Measurements from ENCODE around the gene HSP90AA1. TPM values are rescaled to one million over a fixed set of nuclear protein-coding genes. Genes with fewer than 3 reads are reported as not detected.
"Not testable (repeated sequence)": the region's sequence is repeated elsewhere in the genome, so short reads cannot be mapped to it uniquely, and the experiment has no call there.

HSP90AA1 gene
- polyA plus RNA-seq, 4 donors, result 169 to 513 (median 306) TPM

DNA sequence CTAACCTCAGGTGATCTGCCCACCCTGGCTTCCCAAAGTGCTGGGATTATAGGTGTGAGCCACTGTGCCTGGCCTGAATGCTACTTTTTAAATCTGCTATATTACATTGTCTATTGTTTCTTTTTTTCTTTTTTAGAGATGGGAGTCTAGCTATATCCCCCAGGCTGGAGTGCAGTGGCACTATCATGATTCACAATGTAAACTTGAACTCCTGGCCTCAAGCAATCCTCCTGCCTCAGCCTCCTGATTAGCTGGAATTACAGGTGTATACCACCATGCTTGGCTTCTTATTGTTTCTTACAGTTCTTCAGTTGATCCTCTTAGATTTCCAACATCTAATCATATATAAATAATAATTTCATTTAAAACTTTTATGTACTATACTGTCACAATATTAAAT, 37.6 kb upstream of the HSP90AA1 start:
- Histone ChIP-seq H3K4me3 (ENCODE audit: low read depth in 1 of 3, low read length in 3 of 3) (no peak overlapping the region), H3K4me1 (ENCODE audit: control insufficient read depth in 3 of 3, insufficient read depth in 2 of 3, low read depth in 1 of 3, low read length in 2 of 3) (peaks cover 0 to 23% (median 5%) of the 10 kb centered on the region in 3 donors), H3K27me3 (ENCODE audit: control insufficient read depth in 3 of 3, insufficient read depth in 3 of 3, low read length in 3 of 3) (no peaks in the 10 kb centered on the region), H3K27ac (ENCODE audit: low read depth in 1 of 3, low read length in 2 of 3) (no peak overlapping the region), H3K36me3 (ENCODE audit: control insufficient read depth in 3 of 3, insufficient read depth in 2 of 3, low read depth in 1 of 3, low read length in 3 of 3) (no peaks in the 10 kb centered on the region), H3K9me3 (ENCODE audit: control insufficient read depth in 2 of 2, insufficient read depth in 1 of 2, low read depth in 1 of 2, low read length in 1 of 2) (no peaks in the 10 kb centered on the region)
- FAIRE-seq, result no peak
- no peak for DNase-seq

DNA sequence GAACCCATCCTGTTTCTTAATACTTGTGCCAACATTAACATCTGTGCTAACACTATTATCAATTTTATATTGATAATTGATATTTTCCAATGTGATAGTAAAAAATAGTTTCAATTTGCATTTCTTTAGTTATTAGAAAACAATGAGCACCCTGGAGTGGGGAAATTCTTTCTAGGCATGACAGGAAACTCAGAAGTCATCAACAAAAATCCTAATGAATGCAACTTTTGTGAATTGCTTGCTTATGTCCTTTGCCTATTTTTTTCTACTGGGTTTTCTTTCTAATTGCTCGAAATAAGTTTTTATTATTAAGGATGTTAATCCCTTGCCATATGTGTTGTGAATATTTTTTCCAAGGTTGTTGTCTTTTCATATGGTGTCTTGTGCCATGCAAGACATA, 34.7 kb upstream of the HSP90AA1 start:
- Histone ChIP-seq H3K4me1 (ENCODE audit: control insufficient read depth in 3 of 3, insufficient read depth in 2 of 3, low read depth in 1 of 3, low read length in 2 of 3) (peaks cover 0 to 13% (median 3%) of the 10 kb centered on the region in 3 donors), H3K27me3 (ENCODE audit: control insufficient read depth in 3 of 3, insufficient read depth in 3 of 3, low read length in 3 of 3) (no peaks in the 10 kb centered on the region), H3K9me3 (ENCODE audit: control insufficient read depth in 2 of 2, insufficient read depth in 1 of 2, low read depth in 1 of 2, low read length in 1 of 2) (peaks cover 0 to 15% of the 10 kb centered on the region in 2 donors), H3K36me3 (ENCODE audit: control insufficient read depth in 3 of 3, insufficient read depth in 2 of 3, low read depth in 1 of 3, low read length in 3 of 3) (peaks cover 0 to 8% (median 0%) of the 10 kb centered on the region in 3 donors), H3K4me3 (ENCODE audit: low read depth in 1 of 3, low read length in 3 of 3) (no peak overlapping the region), H3K27ac (ENCODE audit: low read depth in 1 of 3, low read length in 2 of 3) (no peak overlapping the region)
- FAIRE-seq (no peak), DNase-seq (no peak)
- WGBS, 3 donors, result 83 to 98% (median 89%) methylated on average over 1 of the region's 1 CpG

DNA sequence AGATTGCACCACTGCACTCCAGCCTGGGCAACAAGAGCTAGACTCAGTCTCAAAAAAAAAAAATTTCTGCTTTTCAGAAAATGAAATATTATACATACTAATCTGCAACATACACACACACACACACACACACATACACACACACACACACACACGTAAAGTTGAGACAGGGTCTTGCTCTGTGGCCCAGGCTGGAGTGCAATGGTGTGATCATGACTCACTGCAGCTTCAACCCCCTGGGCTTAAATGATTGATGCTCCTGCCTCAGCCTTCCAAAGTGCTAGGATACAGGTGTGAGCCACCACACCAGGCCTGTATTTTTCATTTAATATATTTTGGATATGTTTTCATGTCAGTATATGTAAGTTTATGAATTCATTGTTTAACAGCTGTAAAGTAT, 34.0 kb upstream of the HSP90AA1 start:
- Histone ChIP-seq H3K4me1 (ENCODE audit: control insufficient read depth in 3 of 3, insufficient read depth in 2 of 3, low read depth in 1 of 3, low read length in 2 of 3) (peaks cover 0 to 6% (median under 1%) of the 10 kb centered on the region in 3 donors), H3K36me3 (ENCODE audit: control insufficient read depth in 3 of 3, insufficient read depth in 2 of 3, low read depth in 1 of 3, low read length in 3 of 3) (peaks cover 0 to 8% (median 0%) of the 10 kb centered on the region in 3 donors), H3K27me3 (ENCODE audit: control insufficient read depth in 3 of 3, insufficient read depth in 3 of 3, low read length in 3 of 3) (no peaks in the 10 kb centered on the region), H3K27ac (ENCODE audit: low read depth in 1 of 3, low read length in 2 of 3) (no peak overlapping the region), H3K9me3 (ENCODE audit: control insufficient read depth in 2 of 2, insufficient read depth in 1 of 2, low read depth in 1 of 2, low read length in 1 of 2) (peaks cover 0 to 17% of the 10 kb centered on the region in 2 donors), H3K4me3 (ENCODE audit: low read depth in 1 of 3, low read length in 3 of 3) (no peak overlapping the region)
- 73 to 92% (median 88%) methylated on average over 1 of the region's 1 CpG for WGBS, 3 donors
- DNase-seq (no peak), FAIRE-seq (no peak)

DNA sequence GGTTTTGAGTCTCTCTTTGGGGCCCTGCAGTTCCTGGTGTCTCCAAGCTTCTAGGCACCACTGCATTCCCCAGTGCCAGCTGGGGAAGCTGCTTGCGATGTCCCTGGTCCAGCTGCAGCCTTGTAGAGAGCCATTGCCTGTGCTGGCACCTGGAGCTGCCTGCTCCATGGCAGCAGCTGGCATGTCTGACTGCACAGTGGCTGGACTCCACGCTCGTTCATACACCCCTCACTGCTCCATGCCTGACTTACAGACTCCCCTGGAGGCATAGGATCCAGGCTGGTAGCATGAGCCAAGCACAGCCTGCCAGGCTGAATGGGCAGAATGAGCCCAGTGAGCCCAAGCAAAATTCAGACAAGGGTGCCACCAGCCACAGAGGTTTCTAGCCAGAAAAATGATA, 31.0 kb upstream of the HSP90AA1 start:
- Histone ChIP-seq H3K4me3 (ENCODE audit: low read depth in 1 of 3, low read length in 3 of 3) (no peak overlapping the region), H3K9me3 (ENCODE audit: control insufficient read depth in 2 of 2, insufficient read depth in 1 of 2, low read depth in 1 of 2, low read length in 1 of 2) (peaks cover 0 to 17% of the 10 kb centered on the region in 2 donors), H3K36me3 (ENCODE audit: control insufficient read depth in 3 of 3, insufficient read depth in 2 of 3, low read depth in 1 of 3, low read length in 3 of 3) (peaks cover 0 to 8% (median 0%) of the 10 kb centered on the region in 3 donors), H3K27me3 (ENCODE audit: control insufficient read depth in 3 of 3, insufficient read depth in 3 of 3, low read length in 3 of 3) (no peaks in the 10 kb centered on the region), H3K4me1 (ENCODE audit: control insufficient read depth in 3 of 3, insufficient read depth in 2 of 3, low read depth in 1 of 3, low read length in 2 of 3) (no peaks in the 10 kb centered on the region), H3K27ac (ENCODE audit: low read depth in 1 of 3, low read length in 2 of 3) (no peak overlapping the region)
- no peak for DNase-seq
- no peak for FAIRE-seq
- WGBS, 3 donors, result 87 to 97% (median 95%) methylated on average over 3 of the region's 3 CpGs

DNA sequence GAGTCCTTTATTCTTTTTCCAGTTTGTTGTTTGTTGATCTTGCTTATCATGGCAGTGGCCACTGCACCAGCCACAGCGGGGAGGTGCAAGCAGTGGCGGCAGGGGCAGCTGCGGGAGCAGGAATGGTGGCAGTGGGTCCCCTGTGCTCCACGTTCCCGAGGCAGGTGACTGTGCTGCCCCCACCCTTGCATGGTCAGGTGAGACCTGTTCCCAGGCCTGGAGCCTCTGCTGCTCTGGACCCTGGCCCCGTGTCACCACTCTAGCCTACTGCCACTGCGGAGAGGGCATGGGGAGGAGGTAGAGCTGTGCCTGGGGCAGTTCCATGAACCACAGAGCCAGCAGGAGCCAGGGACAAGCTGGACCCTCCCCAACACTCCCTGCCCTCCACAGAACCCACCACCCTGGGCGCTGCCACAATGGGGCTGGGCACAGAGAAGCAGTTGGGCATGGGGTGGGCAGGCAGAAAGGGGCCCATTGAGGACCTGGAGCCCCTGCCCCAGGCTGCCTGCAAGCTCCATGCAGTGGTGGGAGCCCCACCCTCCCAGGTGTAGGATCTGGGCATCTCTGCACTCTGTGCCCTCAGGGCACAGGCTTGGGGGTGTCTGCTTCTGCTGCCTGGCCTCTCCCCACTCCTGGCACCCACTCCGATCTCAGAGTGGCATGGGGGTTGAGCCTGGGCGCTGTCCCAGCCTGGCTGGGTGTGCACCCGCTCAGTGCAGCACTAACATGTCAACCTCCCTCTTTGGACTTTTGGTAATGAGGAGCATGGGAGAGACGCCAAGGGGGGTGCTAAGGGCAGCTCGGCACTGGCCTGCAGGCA, 29.7 kb upstream of the HSP90AA1 start:
- FAIRE-seq (no peak), DNase-seq (no peak)
- H3K4me3 ChIP-seq (ENCODE audit: low read depth in 1 of 3, low read length in 3 of 3), result no peak overlapping the region
- H3K9me3 ChIP-seq (ENCODE audit: control insufficient read depth in 2 of 2, insufficient read depth in 1 of 2, low read depth in 1 of 2, low read length in 1 of 2), result peaks cover 0 to 17% of the 10 kb centered on the region in 2 donors
- H3K4me1 ChIP-seq (ENCODE audit: control insufficient read depth in 3 of 3, insufficient read depth in 2 of 3, low read depth in 1 of 3, low read length in 2 of 3), result no peaks in the 10 kb centered on the region
- no peaks in the 10 kb centered on the region for H3K27me3 ChIP-seq (ENCODE audit: control insufficient read depth in 3 of 3, insufficient read depth in 3 of 3, low read length in 3 of 3)
- WGBS, 3 donors, result 92 to 98% (median 95%) methylated on average over 13 of the region's 13 CpGs
- peaks cover 0 to 8% (median 0%) of the 10 kb centered on the region in 3 donors for H3K36me3 ChIP-seq (ENCODE audit: control insufficient read depth in 3 of 3, insufficient read depth in 2 of 3, low read depth in 1 of 3, low read length in 3 of 3)
- no peak overlapping the region for H3K27ac ChIP-seq (ENCODE audit: low read depth in 1 of 3, low read length in 2 of 3)

DNA sequence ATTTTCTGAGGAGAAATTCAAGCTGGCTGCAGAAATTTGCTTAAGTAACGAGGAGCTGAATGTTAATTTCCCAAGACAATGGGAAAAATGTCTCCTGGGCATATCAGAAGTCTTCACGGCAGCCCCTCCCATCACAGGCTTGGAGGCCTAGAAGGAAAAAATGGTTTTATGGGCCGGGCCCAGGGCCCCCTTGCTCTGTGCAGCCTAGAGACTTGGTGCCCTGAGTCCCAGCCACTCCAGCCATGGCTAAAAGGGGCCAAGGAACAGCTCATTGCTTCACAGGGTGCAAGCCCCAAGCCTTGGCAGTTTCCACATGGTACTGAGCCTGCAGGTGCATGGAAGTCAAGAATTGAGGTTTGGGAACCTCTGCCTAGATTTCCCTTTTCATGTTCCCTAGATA, 24.3 kb upstream of the HSP90AA1 start:
- Histone ChIP-seq H3K36me3 (ENCODE audit: control insufficient read depth in 3 of 3, insufficient read depth in 2 of 3, low read depth in 1 of 3, low read length in 3 of 3) (no peaks in the 10 kb centered on the region), H3K27me3 (ENCODE audit: control insufficient read depth in 3 of 3, insufficient read depth in 3 of 3, low read length in 3 of 3) (no peaks in the 10 kb centered on the region), H3K27ac (ENCODE audit: low read depth in 1 of 3, low read length in 2 of 3) (no peak overlapping the region), H3K4me1 (ENCODE audit: control insufficient read depth in 3 of 3, insufficient read depth in 2 of 3, low read depth in 1 of 3, low read length in 2 of 3) (no peaks in the 10 kb centered on the region), H3K4me3 (ENCODE audit: low read depth in 1 of 3, low read length in 3 of 3) (no peak overlapping the region), H3K9me3 (ENCODE audit: control insufficient read depth in 2 of 2, insufficient read depth in 1 of 2, low read depth in 1 of 2, low read length in 1 of 2) (peaks cover 0 to 10% of the 10 kb centered on the region in 2 donors)
- DNase-seq, result no peak
- 86 to 97% (median 90%) methylated on average over 3 of the region's 3 CpGs for WGBS, 3 donors
- no peak for FAIRE-seq

DNA sequence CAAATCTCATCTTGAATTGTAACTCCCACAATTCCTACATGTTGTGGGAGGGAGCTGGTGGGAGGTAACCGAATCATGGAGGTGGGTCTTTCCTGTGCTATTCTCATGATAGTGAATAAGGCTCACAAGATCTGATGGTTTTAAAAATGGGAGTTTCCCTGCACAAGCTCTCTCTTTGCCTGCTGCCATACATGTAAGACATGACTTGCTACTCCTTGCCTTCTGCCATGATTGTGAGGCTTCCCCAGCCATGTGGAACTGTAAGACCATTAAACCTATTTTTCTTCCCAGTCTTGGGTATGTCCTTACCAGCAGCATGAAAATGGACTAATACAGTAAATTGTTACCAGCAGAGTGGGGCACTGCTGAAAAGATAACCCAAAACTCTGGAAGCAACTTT, 22.5 kb upstream of the HSP90AA1 start:
- not testable (repeated sequence) for H3K4me3 ChIP-seq (ENCODE audit: low read depth in 1 of 3, low read length in 3 of 3); H3K27ac ChIP-seq (ENCODE audit: low read depth in 1 of 3, low read length in 2 of 3); FAIRE-seq; H3K36me3 ChIP-seq (ENCODE audit: control insufficient read depth in 3 of 3, insufficient read depth in 2 of 3, low read depth in 1 of 3, low read length in 3 of 3); H3K27me3 ChIP-seq (ENCODE audit: control insufficient read depth in 3 of 3, insufficient read depth in 3 of 3, low read length in 3 of 3); DNase-seq; H3K4me1 ChIP-seq (ENCODE audit: control insufficient read depth in 3 of 3, insufficient read depth in 2 of 3, low read depth in 1 of 3, low read length in 2 of 3); H3K9me3 ChIP-seq (ENCODE audit: control insufficient read depth in 2 of 2, insufficient read depth in 1 of 2, low read depth in 1 of 2, low read length in 1 of 2)
- WGBS, 3 donors, result 93 to 95% (median 94%) methylated on average over 1 of the region's 1 CpG

DNA sequence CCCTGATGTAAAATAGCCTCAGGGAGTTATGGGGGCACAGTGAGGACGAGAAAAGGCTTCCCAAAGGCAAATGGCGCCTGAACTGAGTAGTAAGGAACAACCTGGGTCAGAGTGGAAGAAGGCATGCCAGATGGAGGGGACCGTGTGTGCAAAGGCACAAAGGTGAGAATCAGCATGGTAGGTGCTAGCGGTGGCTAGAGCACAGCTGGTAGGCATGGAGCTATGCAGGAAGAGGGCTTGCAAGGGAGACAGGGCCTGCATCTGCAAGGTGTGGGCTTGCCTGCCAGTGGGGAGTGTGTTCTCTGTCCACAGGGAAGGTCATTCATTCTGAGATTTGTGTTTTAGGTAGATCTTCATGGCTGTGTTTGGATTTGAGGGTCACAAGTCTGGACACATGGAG, 18.5 kb upstream of the HSP90AA1 start:
- FAIRE-seq, result no peak
- H3K9me3 ChIP-seq (ENCODE audit: control insufficient read depth in 2 of 2, insufficient read depth in 1 of 2, low read depth in 1 of 2, low read length in 1 of 2), result peaks cover 0 to 3% of the 10 kb centered on the region in 2 donors

More for the DNA sequence above, 18.5 kb upstream of the HSP90AA1 start:
- H3K27ac ChIP-seq (ENCODE audit: low read depth in 1 of 3, low read length in 2 of 3), result no peak overlapping the region
- H3K4me3 ChIP-seq (ENCODE audit: low read depth in 1 of 3, low read length in 3 of 3), result no peak overlapping the region
- WGBS, 3 donors, result 81 to 87% (median 84%) methylated on average over 4 of the region's 4 CpGs
- no peaks in the 10 kb centered on the region for H3K4me1 ChIP-seq (ENCODE audit: control insufficient read depth in 3 of 3, insufficient read depth in 2 of 3, low read depth in 1 of 3, low read length in 2 of 3)
- H3K27me3 ChIP-seq (ENCODE audit: control insufficient read depth in 3 of 3, insufficient read depth in 3 of 3, low read length in 3 of 3), result no peaks in the 10 kb centered on the region
- DNase-seq, result no peak
- H3K36me3 ChIP-seq (ENCODE audit: control insufficient read depth in 3 of 3, insufficient read depth in 2 of 3, low read depth in 1 of 3, low read length in 3 of 3), result peaks cover 0 to 4% (median 0%) of the 10 kb centered on the region in 3 donors

All from small intestine (tissue), 7 donors.